NCI-H446 treated with DMSO at 0.1 percent for 48 hours (cell line): Measurements from ENCODE around the gene ARF6.
"Not testable (repeated sequence)": the region's sequence is repeated elsewhere in the genome, so short reads cannot be mapped to it uniquely, and the experiment has no call there.

Source experiments
- DNase-seq: peaks from one replicate; lab custom pipeline; 2025; lab: John Stamatoyannopoulos, UW

Gene ARF6

GRCh38 chr14:49876563-49877127, 16.2 kb upstream of the ARF6 start:
- DNase-seq = no peak

- DNase-seq = no peak
These were observed 13.2 kb upstream of the ARF6 start for GRCh38 chr14:49879646-49880204.

- no peak for DNase-seq
These were observed 12.4 kb upstream of the ARF6 start for GRCh38 chr14:49880267-49881064.

GRCh38 chr14:49881350-49882001, 11.4 kb upstream of the ARF6 start:
- DNase-seq = no peak

GRCh38 chr14:49882826-49883694, 9.8 kb upstream of the ARF6 start:
- no peak for DNase-seq

- no peak for DNase-seq
These were observed 6.4 kb upstream of the ARF6 start for GRCh38 chr14:49886523-49886922.

GRCh38 chr14:49888293-49888692, 4.6 kb upstream of the ARF6 start:
- no peak for DNase-seq

GRCh38 chr14:49892301-49892635, 614 bp upstream of the ARF6 start:
- DNase-seq = peak; percentile 70

GRCh38 chr14:49893309-49894213, 679 bp downstream of the ARF6 start:
- no peak for DNase-seq

GRCh38 chr14:49894214-49895107, 1.6 kb downstream of the ARF6 start:
- not testable (repeated sequence) for DNase-seq

- DNase-seq = no peak
These were observed 2.6 kb downstream of the ARF6 start for GRCh38 chr14:49895480-49895879.

- DNase-seq = not testable (repeated sequence)
These were observed 3.4 kb downstream of the ARF6 start for GRCh38 chr14:49896272-49896671.

- no peak for DNase-seq
These were observed 4.1 kb downstream of the ARF6 start for GRCh38 chr14:49896966-49897365.

GRCh38 chr14:49897414-49897813, 4.5 kb downstream of the ARF6 start:
- DNase-seq = no peak

- no peak for DNase-seq
These were observed 5.1 kb downstream of the ARF6 start for GRCh38 chr14:49897965-49898364.

GRCh38 chr14:49898485-49898884, 5.6 kb downstream of the ARF6 start:
- DNase-seq = no peak

GRCh38 chr14:49900973-49901372, 8.1 kb downstream of the ARF6 start:
- DNase-seq = no peak

GRCh38 chr14:49902679-49903246, 9.9 kb downstream of the ARF6 start:
- DNase-seq = not testable (repeated sequence)

- DNase-seq = no peak
These were observed 11.4 kb downstream of the ARF6 start for GRCh38 chr14:49904270-49904669.

- no peak for DNase-seq
These were observed 13.1 kb downstream of the ARF6 start for GRCh38 chr14:49905989-49906388.
